ENCODE results near the gene DNAI1. TPM values are rescaled to one million over a fixed set of nuclear protein-coding genes. Genes with fewer than 3 reads are reported as not detected.
A peak's percentile ranks its signal among the peaks of the same experiment; 100 is the strongest.

DNAI1 gene
- polyA plus RNA-seq, 4 donors: 0.15 to 3.2 (median 2.0) TPM

GRCh38 chr9:34485822-34486221 lies 27.2 kb downstream of the DNAI1 start:
- DNase-seq (ENCODE audit: low read depth in 4 of 4, low spot score in 3 of 4): no peak

DNA sequence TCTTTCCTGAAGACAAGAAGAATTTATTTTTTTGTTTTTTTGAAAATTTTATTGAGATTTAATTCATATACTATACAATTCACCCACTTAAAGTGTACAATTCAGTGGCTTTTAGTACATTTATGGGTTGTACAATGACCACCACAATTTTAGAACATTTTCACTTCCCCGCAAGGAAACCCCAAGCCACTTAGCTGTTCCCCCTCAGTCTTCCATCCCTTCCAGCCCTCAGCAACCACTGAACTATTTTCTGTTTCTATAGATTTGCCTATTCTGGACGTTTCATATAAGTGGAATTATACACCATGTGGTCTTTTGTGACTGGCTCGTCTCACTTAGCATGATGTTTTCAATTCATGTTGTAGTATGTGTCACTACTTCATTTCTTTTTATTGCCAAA lies 28.0 kb downstream of the DNAI1 start:
- no peak for DNase-seq (ENCODE audit: low read depth in 4 of 4, low spot score in 3 of 4)

- DNase-seq (ENCODE audit: low read depth in 4 of 4, low spot score in 3 of 4): no peak
Measured at GRCh38 chr9:34490360-34490759, 31.8 kb downstream of the DNAI1 start.

DNA sequence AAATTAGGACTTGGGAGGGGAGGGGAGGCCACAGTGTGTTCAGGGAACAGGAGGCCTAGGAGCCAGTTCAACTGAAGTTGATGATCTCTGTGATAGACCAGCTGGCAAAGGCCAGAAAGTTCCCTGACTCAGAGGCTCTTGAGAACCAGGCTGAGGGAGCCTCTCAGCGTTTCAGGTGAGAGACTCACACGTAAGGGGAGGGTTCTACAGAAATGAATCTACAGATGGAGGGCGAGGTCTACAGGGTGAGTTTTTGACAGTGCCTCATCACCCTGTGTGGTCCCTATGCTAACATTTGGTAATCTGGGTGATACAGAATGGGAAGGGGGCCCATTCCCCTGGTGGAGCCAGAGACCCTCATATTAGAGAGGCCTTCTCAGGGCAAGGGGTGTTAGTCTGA lies 32.2 kb downstream of the DNAI1 start:
- DNase-seq (ENCODE audit: low read depth in 4 of 4, low spot score in 3 of 4): no peak

- DNase-seq (ENCODE audit: low read depth in 4 of 4, low spot score in 3 of 4): no peak
Measured at GRCh38 chr9:34491596-34491995, 33.0 kb downstream of the DNAI1 start.

DNA sequence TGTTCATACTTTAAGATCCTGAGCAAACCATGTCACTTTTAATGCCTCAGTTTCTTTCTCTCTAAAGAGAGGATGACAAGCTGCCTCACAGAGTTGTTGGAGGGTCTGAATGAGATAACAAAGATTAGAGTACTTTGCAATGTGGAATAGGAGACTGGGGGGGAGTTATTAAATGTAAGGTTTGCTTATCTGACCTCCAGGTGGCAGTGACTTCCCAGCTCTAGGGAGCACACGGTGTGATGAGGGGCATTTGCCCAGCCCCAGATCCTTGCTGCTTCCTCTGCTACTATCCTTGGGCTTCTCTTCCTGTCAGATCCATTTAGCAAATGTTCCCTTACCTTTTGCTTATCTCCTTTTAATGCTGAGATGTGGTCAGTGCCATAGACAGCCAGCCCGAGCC lies 33.4 kb downstream of the DNAI1 start:
- DNase-seq (ENCODE audit: low read depth in 4 of 4, low spot score in 3 of 4): no peak

DNA sequence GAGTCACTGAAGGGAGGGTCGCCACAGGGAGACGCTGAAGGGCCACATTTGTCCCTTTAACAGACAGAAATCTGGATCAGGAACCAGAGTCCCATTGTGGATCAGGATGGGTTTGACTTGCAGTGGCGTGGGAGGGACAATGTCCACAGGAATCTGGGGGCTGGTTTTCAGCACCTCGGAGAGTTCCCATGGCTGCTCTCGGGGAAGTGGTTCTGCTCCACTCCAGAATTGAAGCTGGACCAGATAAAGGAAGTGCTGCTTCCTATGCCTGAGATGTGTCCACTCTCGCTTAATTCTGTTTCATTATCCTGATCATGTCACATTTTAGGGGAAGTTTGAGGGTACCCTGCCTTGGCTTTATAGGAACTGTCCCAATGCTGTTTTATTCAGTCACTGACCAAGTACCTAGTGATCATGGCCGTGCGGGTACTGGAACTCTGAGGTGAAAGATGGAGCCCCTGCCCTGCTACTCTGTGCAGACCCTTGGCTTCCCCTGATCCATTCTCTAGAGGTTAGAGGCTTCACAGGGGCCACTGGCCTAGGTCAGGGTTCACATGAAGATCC lies 35.4 kb downstream of the DNAI1 start:
- DNase-seq (ENCODE audit: low read depth in 4 of 4, low spot score in 3 of 4): peak; percentile 22 to 60 (median 30)

- DNase-seq (ENCODE audit: low read depth in 4 of 4, low spot score in 3 of 4): no peak
Measured at GRCh38 chr9:34496149-34496712, 37.6 kb downstream of the DNAI1 start.

GRCh38 chr9:34498553-34498952 lies 39.9 kb downstream of the DNAI1 start:
- no peak for DNase-seq (ENCODE audit: low read depth in 4 of 4, low spot score in 3 of 4)

DNA sequence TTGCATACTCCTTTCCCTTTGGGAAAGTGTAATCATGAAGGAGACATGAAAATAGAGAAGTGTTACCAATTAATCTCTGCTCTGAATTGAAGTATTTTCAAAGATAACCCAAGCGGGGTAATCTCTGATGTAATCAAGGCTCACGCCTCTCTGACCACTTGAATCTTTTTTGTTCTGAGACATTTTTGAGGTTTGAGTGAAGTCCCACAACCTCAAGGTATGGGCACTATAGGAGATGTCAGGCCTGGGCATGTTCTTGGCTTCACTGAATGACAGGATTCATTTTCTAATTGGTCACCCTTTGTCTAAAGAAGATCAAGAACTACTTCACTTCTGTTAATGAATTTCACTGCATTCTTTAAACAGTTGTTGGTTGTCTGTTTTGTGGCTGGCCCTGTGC lies 40.5 kb downstream of the DNAI1 start:
- no peak for DNase-seq (ENCODE audit: low read depth in 4 of 4, low spot score in 3 of 4)

DNA sequence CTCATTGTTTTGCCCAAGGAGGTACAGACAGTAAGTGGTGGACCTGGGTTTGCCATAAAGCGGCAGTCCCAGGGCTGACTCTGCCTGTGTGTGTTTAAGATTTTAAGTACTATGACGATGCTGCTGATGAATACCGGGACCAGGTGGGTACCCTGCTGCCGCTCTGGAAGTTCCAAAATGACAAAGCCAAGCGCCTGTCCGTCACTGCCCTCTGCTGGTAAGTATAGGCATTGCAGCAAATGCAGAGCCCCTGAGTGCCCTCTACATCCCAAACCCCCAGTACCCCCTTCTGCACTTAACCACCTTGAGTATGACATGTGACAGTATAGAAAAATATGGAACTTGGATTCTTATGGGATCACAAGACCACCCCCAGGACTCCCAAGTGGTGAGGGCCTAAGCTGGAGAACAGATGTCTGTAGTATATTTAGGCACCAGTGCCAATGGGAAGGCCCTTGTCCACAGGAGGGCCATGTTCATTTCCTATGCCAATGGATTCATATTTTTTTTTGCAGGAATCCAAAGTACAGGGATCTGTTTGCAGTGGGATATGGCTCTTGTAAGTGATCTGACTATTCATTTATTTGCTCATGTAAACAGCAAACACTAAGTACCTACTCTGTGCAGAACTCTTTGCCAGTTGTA lies 42.1 kb downstream of the DNAI1 start:
- no peak for DNase-seq (ENCODE audit: low read depth in 4 of 4, low spot score in 3 of 4)

GRCh38 chr9:34501372-34501771 lies 42.8 kb downstream of the DNAI1 start:
- DNase-seq (ENCODE audit: low read depth in 4 of 4, low spot score in 3 of 4): no peak

DNA sequence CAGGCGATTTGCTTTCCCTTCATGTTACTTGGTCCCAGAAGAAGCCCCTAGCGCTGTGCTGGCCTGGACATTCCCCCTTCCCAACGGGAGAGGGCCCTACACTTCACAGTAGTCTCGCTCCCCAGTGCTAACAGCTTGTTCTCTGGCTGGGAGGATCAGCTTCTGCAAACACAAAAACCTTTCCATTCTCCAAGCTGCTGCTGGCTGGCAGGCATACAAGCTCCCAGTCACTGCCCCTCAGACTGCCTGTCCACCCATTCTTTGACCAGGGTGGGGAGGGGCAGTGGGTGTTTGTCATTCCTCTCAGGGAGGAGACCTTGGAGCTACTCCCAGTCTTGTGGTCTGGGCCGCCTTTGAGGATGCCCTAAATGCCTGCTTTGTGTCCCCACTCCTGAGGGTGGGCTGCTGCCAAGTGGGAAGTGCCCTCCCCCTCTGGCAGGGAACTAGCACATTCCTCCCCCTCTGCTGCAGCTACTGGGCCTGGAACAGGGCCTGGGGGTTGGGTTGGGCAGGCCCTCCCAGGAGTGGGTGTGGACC lies 43.4 kb downstream of the DNAI1 start:
- DNase-seq (ENCODE audit: low read depth in 4 of 4, low spot score in 3 of 4): no peak

GRCh38 chr9:34502471-34502870 lies 43.9 kb downstream of the DNAI1 start:
- no peak for DNase-seq (ENCODE audit: low read depth in 4 of 4, low spot score in 3 of 4)

- no peak for DNase-seq (ENCODE audit: low read depth in 4 of 4, low spot score in 3 of 4)
Measured at GRCh38 chr9:34502891-34503290, 44.3 kb downstream of the DNAI1 start.

GRCh38 chr9:34503406-34503805 lies 44.8 kb downstream of the DNAI1 start:
- no peak for DNase-seq (ENCODE audit: low read depth in 4 of 4, low spot score in 3 of 4)

DNA sequence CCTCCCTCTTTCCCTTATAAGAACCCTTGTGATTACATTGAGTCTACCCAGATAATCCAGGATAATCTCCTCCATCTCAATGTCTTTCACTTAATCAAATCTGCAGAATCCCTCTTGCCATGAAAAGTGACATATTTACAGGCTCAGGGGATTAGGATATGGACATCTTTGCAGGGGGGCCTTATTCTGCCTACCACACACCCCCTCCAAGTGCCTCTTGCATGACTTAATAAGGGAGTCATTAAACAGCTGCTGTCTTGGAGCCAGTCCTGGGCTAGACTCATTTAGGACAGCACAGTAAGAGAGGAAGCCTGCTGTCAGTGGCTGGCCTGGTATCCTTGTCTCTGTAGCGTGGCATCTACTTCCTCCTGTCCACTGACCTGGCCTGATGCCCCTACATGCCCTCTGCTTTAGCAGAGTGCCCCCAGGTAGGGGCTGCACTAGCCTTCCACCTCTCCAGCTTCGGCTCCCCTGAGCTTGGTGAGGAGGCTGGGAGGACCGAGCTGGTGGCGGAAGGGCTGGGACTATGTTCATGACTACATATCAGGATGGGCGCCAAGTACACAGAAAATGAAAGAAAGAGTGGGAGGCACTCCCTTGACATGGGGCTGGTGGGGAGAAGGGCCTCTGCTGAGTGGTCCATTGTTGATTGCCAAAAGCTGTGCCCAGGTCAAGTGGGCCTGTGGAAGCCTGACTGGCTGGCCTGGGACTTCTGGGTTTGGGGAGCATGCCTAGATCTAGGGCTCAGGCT lies 46.9 kb downstream of the DNAI1 start:
- DNase-seq (ENCODE audit: low read depth in 4 of 4, low spot score in 3 of 4): no peak

DNA sequence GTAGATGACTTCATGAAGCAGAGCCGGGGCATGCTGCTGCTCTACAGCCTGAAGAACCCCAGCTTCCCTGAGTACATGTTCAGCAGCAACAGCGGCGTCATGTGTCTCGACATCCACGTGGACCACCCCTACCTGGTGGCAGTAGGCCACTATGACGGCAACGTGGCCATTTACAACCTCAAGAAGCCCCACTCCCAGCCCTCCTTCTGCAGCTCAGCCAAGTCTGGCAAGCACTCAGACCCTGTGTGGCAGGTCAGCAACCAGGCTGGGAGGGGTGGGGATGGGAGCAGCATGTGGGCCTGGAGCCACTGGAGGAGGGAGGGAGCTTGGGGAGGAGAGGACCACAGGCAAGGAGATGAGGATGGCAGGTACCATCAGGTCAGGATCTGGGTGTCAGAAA lies 48.0 kb downstream of the DNAI1 start:
- DNase-seq (ENCODE audit: low read depth in 4 of 4, low spot score in 3 of 4): no peak

- no peak for DNase-seq (ENCODE audit: low read depth in 4 of 4, low spot score in 3 of 4)
Measured at GRCh38 chr9:34507556-34507955, 49.0 kb downstream of the DNAI1 start.

DNA sequence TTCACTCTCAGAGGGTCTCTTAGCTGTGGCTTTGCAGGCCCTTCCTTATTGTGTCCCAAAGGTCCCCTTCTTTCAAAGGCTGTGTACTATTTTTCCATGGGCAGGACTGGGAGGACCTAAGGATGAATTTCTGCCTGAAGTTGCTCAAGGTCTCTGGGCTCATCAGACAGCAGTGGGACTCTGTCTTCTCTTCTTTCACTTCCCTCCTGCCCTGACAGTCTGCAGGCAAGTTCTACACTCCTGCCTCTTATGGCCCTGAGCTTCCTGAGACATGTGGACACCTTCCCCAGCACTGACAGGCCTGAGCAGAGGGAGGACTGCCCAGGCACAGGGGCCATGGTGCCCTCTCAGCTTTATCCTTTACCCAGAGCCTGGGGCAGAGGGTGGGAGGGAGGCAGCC lies 49.4 kb downstream of the DNAI1 start:
- DNase-seq (ENCODE audit: low read depth in 4 of 4, low spot score in 3 of 4): no peak

DNA sequence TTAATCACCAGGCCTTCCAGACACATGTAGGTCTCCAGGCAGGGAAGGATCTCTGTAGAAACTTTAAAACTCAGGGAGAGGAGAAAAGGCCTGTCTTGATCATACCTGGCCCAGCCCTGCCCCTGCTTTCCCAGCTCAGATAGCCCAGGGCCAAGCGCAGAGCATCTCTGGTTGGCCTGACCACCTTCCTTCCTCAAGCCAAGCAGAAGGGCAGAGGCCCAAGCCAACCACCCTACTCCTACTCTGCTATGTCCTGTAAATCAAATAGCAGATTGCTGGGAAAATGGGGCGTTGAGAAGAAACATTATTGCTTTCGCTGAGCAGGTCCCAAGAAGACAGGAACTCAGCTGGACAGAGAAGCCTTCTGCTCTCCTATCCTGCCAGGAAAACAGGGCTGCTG lies 49.9 kb downstream of the DNAI1 start:
- no peak for DNase-seq (ENCODE audit: low read depth in 4 of 4, low spot score in 3 of 4)

DNA sequence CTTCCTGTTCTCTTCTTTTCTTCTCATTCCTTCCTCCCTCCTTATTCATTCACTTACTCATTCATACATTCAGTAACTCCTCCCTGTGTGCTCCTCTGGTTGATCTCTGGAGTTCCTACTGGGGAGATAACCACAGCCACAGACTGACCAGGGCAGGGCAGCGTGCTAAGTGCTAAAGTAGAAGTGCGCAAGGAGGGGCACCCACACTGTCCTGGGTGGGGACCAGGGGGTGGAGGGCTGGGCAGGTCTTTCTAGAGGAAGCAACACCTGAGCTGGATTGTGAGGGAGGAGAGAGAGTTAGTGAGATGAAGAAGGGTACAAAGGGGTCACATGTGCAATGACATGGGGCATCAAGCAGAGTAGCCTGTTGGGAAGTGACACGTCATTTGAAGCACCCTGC lies 50.3 kb downstream of the DNAI1 start:
- DNase-seq (ENCODE audit: low read depth in 4 of 4, low spot score in 3 of 4): no peak
